K562 (cell line): Measurements from ENCODE around the gene CNKSR1. TPM values are rescaled to one million over a fixed set of nuclear protein-coding genes. Genes with fewer than 3 reads are reported as not detected.

Experiments used
- ADNP ChIP-seq: fragments of 200-800 bp; sonication (Bioruptor generic); IDR thresholded peaks from 2 replicates; pipeline ENCODE4 v1.6.1; 2016; ENCODE audit warnings: missing genetic modification characterization, missing compliant biosample characterization
- CBFA2T2 ChIP-seq: fragments of 450-650 bp; conservative IDR thresholded peaks from 2 replicates; pipeline ENCODE4 v1.6.1; 2017; ENCODE audit warnings: mild to moderate bottlenecking
- CREBBP ChIP-seq: IDR thresholded peaks from one replicate; pipeline ENCODE4 v1.6.1; 2012; ENCODE audit warnings: low read depth, mild to moderate bottlenecking, control low read depth, inconsistent platforms, low read length
- E4F1 ChIP-seq: fragments of 250-450 bp; sonication (Bioruptor Pico); IDR thresholded peaks from 2 replicates; pipeline ENCODE4 v1.5.0; 2021; ENCODE audit warnings: mild to moderate bottlenecking, borderline replicate concordance
- KLF6 ChIP-seq: fragments of 250-450 bp; sonication (Bioruptor Pico); IDR thresholded peaks from 2 replicates; pipeline ENCODE4 v1.4.0; 2020; ENCODE audit warnings: mild to moderate bottlenecking, moderate library complexity, borderline replicate concordance
- MAFG ChIP-seq: fragments of 450-650 bp; conservative IDR thresholded peaks from 2 replicates; pipeline ENCODE4 v1.6.1; 2016; ENCODE audit warnings: missing genetic modification characterization, missing compliant biosample characterization
- MBD1 ChIP-seq: fragments of 250-450 bp; sonication (Bioruptor Pico); IDR thresholded peaks from 2 replicates; pipeline ENCODE4 v1.8.0; 2022; ENCODE audit warnings: inconsistent platforms
- NBN ChIP-seq: fragments of 450-650 bp; IDR thresholded peaks from 2 replicates; pipeline ENCODE4 v1.6.1; 2016; ENCODE audit warnings: low read depth, mild to moderate bottlenecking
- PCBP2 ChIP-seq: fragments of 200-400 bp; formaldehyde crosslinking; IDR thresholded peaks from 2 replicates; pipeline ENCODE4 v1.6.1; 2018; ENCODE audit warnings: low read length, low read depth, mild to moderate bottlenecking, moderate library complexity; ENCODE audit not compliant: poor library complexity, severe bottlenecking
- TEAD1 ChIP-seq, 2 experiments: fragments of 450-650 bp in 1 of 2; sonication (generic) in 1 of 2; formaldehyde crosslinking; IDR thresholded peaks; 2 replicates each; pipeline versions ENCODE4 v1.4.0 to v1.8.0; 2020 to 2022; ENCODE audit warnings: mild to moderate bottlenecking in 2 of 2, missing genetic modification reagents in 1 of 2
- TEAD2 ChIP-seq: fragments of 450-650 bp; IDR thresholded peaks from 2 replicates; pipeline ENCODE4 v1.6.1; 2016; ENCODE audit warnings: missing genetic modification characterization, control low read depth, missing compliant biosample characterization
- TRIM25 ChIP-seq: fragments of 450-650 bp; IDR thresholded peaks from 2 replicates; pipeline ENCODE4 v1.7.0; 2016; ENCODE audit warnings: borderline replicate concordance
- YBX1 ChIP-seq: fragments of 450-650 bp; IDR thresholded peaks from 2 replicates; pipeline ENCODE4 v1.7.1; 2016; ENCODE audit warnings: mild to moderate bottlenecking
- ZNF3 ChIP-seq: fragments of 250-450 bp; sonication (Bioruptor Pico); IDR thresholded peaks from 2 replicates; pipeline ENCODE4 v1.5.0; 2021; ENCODE audit warnings: mild to moderate bottlenecking, moderate library complexity
- ZNF639 ChIP-seq, 2 experiments: fragments of 200-800 bp in 1 of 2; sonication (Bioruptor generic) in 1 of 2; sonication (generic) in 1 of 2; formaldehyde crosslinking in 1 of 2; IDR thresholded peaks in 1 of 2; conservative IDR thresholded peaks in 1 of 2; 2 replicates each; pipeline versions ENCODE4 v1.5.0 to v1.6.1; 2016 to 2020; ENCODE audit warnings: missing compliant biosample characterization in 1 of 2, missing genetic modification characterization in 1 of 2, missing genetic modification reagents in 1 of 2
- ZNF699 ChIP-seq: fragments of 250-450 bp; sonication (Bioruptor Pico); IDR thresholded peaks from 2 replicates; pipeline ENCODE4 v1.8.0; 2021; ENCODE audit warnings: mild to moderate bottlenecking, moderate library complexity; ENCODE audit not compliant: insufficient replicate concordance
- polyA plus RNA-seq, 8 experiments: library from polyadenylated mRNA; depleted of rRNA in 4 of 8; stranded (reverse) in 5 of 8; unstranded in 3 of 8; fragments of >200 nt; fragmentation: Nextera tagmentation in 2 of 8; fragmentation: Illumina TruSeq in 1 of 8; extraction: Ambion mirVana in 2 of 8; extraction: Trizol in 1 of 8; gene quantifications; 2 replicates each; pipeline versions ENCODE4 v1.2.1 to v1.2.3, GENCODE V29; 2011 to 2014; ENCODE audit warnings: inconsistent platforms in 1 of 8, missing spikeins in 1 of 8
- total RNA-seq, 7 experiments: library from RNA; depleted of rRNA in 6 of 7; stranded (reverse); fragments of >200 nt in 6 of 7; fragmentation: Illumina TruSeq in 2 of 7; extraction: Trizol in 2 of 7; gene quantifications; 2 replicates each; pipeline versions ENCODE4 v1.2.1 to v1.2.3, GENCODE V29; 2011 to 2021; ENCODE audit warnings: low replicate concordance in 1 of 7
- TF ChIP-seq, protein P1 (sequence below): fragments of 200-800 bp; sonication (Bioruptor generic); IDR thresholded peaks from 2 replicates; pipeline ENCODE4 v1.6.1; 2017; ENCODE audit warnings: missing genetic modification characterization, missing compliant biosample characterization

The CNKSR1 gene
- total and polyA plus RNA-seq, 9 of the 15 experiments (the other 6 are each of a cell fraction or from before 2014, with no cell fraction given): 0.03 to 2.8 (median 1.1) TPM

- TF ChIP-seq CREBBP (no peak), ZNF699 (CRISPR knock-in tag) (no peak), TEAD2 (tag) (no peak), YBX1 (no peak), TEAD1 (CRISPR knock-in tag; IDR thresholded peaks at IDR 0.05) (peak in 1 of 2 experiments; percentile 5; a peak in 1 of 4 replicates), PCBP2 (no peak), NBN (no peak), CBFA2T2 (no peak), MAFG (peak; percentile 100), KLF6 (CRISPR knock-in tag) (no peak), ZNF639 (CRISPR knock-in tag; conservative IDR thresholded peaks at IDR 0.05 in 1 of 2, IDR thresholded peaks at IDR 0.05 in 1 of 2) (0 out of 4 replicates have a peak, but pooled peaks of 1 of the 2 experiments have one; percentile 22), MBD1 (CRISPR knock-in tag) (no peak), ADNP (tag) (no peak), E4F1 (CRISPR knock-in tag) (0 out of 2 replicates have a peak, but pooled peaks have one; percentile 48), TRIM25 (no peak), ZNF3 (no peak)
- TF ChIP-seq, protein P1, sequence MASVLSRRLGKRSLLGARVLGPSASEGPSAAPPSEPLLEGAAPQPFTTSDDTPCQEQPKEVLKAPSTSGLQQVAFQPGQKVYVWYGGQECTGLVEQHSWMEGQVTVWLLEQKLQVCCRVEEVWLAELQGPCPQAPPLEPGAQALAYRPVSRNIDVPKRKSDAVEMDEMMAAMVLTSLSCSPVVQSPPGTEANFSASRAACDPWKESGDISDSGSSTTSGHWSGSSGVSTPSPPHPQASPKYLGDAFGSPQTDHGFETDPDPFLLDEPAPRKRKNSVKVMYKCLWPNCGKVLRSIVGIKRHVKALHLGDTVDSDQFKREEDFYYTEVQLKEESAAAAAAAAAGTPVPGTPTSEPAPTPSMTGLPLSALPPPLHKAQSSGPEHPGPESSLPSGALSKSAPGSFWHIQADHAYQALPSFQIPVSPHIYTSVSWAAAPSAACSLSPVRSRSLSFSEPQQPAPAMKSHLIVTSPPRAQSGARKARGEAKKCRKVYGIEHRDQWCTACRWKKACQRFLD (CRISPR knock-in tag): peak; percentile 37; the same call in 1 of the 2 replicates
Observed at GRCh38 chr1:26237230-26237966, 60.1 kb downstream of the CNKSR1 start (continued).
